A549 (cell line): ENCODE measurements around the gene PTPN4.

Experiments used
- CEBPB ChIP-seq, 2 experiments: fragments of >200 bp in 1 of 2; sonication (Bioruptor Twin) in 1 of 2; formaldehyde crosslinking in 1 of 2; IDR thresholded peaks; 2 replicates each; pipeline ENCODE4 v1.6.1; 2012 to 2016
- CTCF ChIP-seq: fragments of >200 bp; sonication (Bioruptor Twin); formaldehyde crosslinking; IDR thresholded peaks from 3 replicates; pipeline ENCODE4 v1.5.1; 2016
- HDAC2 ChIP-seq: fragments of 200-600 bp; sonication (generic); IDR thresholded peaks from 2 replicates; pipeline ENCODE4 v1.6.1; 2016
- POLR2A ChIP-seq: IDR thresholded peaks from 2 replicates; pipeline ENCODE4 v1.6.1; 2012; ENCODE audit warnings: mild to moderate bottlenecking, low read length

DNA sequence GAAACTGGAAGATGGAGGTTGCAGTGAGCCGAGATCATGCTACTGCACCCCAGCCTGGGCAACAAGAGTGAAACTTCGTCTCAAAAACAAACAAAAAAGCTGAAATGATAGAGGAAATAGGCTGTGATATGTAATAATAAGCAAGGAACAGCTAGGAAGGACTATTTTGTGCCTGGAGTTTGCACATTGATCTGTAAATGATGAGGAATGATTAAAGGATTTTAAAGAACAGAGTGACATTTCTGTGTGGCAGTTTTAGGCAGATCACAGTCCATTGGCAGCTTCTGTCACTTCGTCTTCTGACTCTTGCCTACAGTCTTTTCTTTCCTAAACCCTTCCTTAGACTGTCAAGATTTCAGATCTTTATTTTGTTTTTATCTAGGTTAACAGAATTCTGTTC is 272.6 kb downstream of the PTPN4 start:
- TF ChIP-seq CTCF (no peak), HDAC2 (no peak), CEBPB (IDR thresholded peaks at IDR 0.05) (no peak), POLR2A (no peak)
